ENCODE measurements around the gene ENC1. TPM values are rescaled to one million over a fixed set of nuclear protein-coding genes. Genes with fewer than 3 reads are reported as not detected.

Gene ENC1
- total RNA-seq, 6 donors from 2014 or later: 9.5 to 34.1 (median 18.0) TPM

DNA sequence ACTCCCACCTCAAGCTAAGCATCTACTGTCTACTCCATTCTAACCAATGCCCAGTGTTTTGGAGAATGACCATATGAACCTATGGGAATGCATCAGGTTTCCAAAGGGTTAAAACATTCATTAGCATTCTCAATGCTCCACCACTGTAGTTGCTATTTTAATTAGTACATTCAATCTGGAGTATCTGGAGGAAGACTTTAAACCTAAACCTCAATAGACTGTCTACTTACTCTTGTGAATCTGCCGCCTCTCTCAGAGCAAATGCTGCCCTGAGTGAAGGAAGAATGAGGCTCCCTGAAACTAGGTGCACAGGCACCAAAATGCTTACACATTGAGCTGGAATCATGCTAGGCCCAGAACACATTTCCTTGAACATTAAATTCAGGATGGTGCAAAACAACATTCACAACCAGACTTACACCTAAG is 2.0 kb downstream of the ENC1 start:
- H3K36me3 ChIP-seq: peaks cover 0 to 15% (median 11%) of the 10 kb centered on the region in 4 donors
- peak overlapping the region in 3 of 4 donors; percentile 86 to 90 (median 88) for H3K27ac ChIP-seq
- WGBS, 2 donors: 31 to 63% methylated on average over 1 of the region's 1 CpG
- TF ChIP-seq CTCF (IDR thresholded peaks at IDR 0.05): no peak
- no peak for TF ChIP-seq POLR2A (IDR thresholded peaks at IDR 0.05)
- TF ChIP-seq EP300 (IDR thresholded peaks at IDR 0.05): no peak
- no peak for TF ChIP-seq POLR2AphosphoS5 (IDR thresholded peaks at IDR 0.05)
- H3K27me3 ChIP-seq: no peaks in the 10 kb centered on the region
- peak overlapping the region in 3 of 4 donors; percentile 67 to 81 (median 68) for H3K4me3 ChIP-seq
- peaks cover 31 to 70% (median 53%) of the 10 kb centered on the region in 4 donors for H3K4me1 ChIP-seq
- ATAC-seq (ENCODE audit: low FRiP score in 2 of 2): no peak
- H3K9me3 ChIP-seq: no peaks in the 10 kb centered on the region
- no peak for DNase-seq

GRCh38 chr5:74636552-74636951 is 4.0 kb downstream of the ENC1 start:
- DNase-seq (no peak), ATAC-seq (ENCODE audit: low FRiP score in 2 of 2) (no peak)
- WGBS, 2 donors: 69 to 78% methylated on average over 4 of the region's 4 CpGs
- no peaks in the 10 kb centered on the region for H3K27me3 ChIP-seq
- H3K9me3 ChIP-seq: no peaks in the 10 kb centered on the region
- peaks cover 0 to 16% (median 11%) of the 10 kb centered on the region in 4 donors for H3K36me3 ChIP-seq
- TF ChIP-seq EP300 (IDR thresholded peaks at IDR 0.05) (no peak), CTCF (IDR thresholded peaks at IDR 0.05) (no peak), POLR2A (IDR thresholded peaks at IDR 0.05) (no peak), POLR2AphosphoS5 (IDR thresholded peaks at IDR 0.05) (no peak)
- H3K27ac ChIP-seq: no peak overlapping the region
- H3K4me3 ChIP-seq: no peak overlapping the region
- peaks cover 29 to 71% (median 51%) of the 10 kb centered on the region in 4 donors for H3K4me1 ChIP-seq

- no peak for TF ChIP-seq POLR2AphosphoS5 (IDR thresholded peaks at IDR 0.05)
- TF ChIP-seq EP300 (IDR thresholded peaks at IDR 0.05): no peak
- TF ChIP-seq CTCF (IDR thresholded peaks at IDR 0.05): no peak
- TF ChIP-seq POLR2A (IDR thresholded peaks at IDR 0.05): no peak
- Histone ChIP-seq H3K36me3 (peaks cover 0 to 16% (median 11%) of the 10 kb centered on the region in 4 donors), H3K27ac (no peak overlapping the region), H3K27me3 (no peaks in the 10 kb centered on the region), H3K4me3 (no peak overlapping the region), H3K4me1 (peaks cover 33 to 71% (median 53%) of the 10 kb centered on the region in 4 donors), H3K9me3 (no peaks in the 10 kb centered on the region)
- WGBS, 2 donors: 92 to 93% methylated on average over 10 to 12 of the region's 12 CpGs
- DNase-seq (no peak), ATAC-seq (ENCODE audit: low FRiP score in 2 of 2) (no peak)
Measured at GRCh38 chr5:74636149-74636548, 4.4 kb downstream of the ENC1 start.

DNA sequence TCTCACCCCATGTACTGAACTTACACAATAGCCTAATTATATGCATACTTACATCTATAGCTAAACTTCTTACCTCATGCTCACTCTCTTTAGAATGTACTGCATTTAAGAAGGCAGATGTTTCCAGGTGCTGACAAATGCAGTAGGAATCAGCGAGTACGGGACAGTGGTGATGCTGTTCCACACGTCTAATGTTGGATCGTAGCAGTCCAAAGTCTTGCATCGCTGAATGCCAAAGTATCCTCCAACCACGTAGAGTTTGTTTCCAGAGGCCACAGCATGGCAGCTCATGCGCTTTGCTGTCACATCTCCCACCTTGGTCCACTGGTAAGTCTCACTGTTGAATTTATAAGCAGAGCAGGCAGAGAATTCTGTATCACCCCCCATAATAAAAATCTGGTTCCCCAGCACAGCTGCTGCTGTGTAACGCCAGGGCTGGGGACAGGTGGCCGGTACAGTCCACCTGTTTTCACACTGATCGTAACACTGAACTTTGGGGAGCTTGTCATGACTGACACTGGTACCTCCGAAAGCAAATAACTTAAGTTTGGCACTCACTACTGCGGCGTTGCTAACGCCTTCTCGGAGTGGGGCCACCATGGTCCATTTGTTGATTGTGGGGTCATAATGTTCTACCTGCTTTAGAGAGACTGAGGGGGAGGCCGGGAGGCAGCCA is 5.8 kb downstream of the ENC1 start:
- ATAC-seq (ENCODE audit: low FRiP score in 2 of 2) (no peak), DNase-seq (no peak)
- Histone ChIP-seq H3K36me3 (peaks cover 0 to 16% (median 11%) of the 10 kb centered on the region in 4 donors), H3K27ac (no peak overlapping the region), H3K4me3 (no peak overlapping the region), H3K4me1 (peaks cover 38 to 72% (median 56%) of the 10 kb centered on the region in 4 donors), H3K27me3 (no peaks in the 10 kb centered on the region), H3K9me3 (no peaks in the 10 kb centered on the region)
- WGBS, 2 donors: 89 to 94% methylated on average over 12 to 16 of the region's 16 CpGs
- TF ChIP-seq EP300 (IDR thresholded peaks at IDR 0.05): no peak
- TF ChIP-seq POLR2A (IDR thresholded peaks at IDR 0.05): no peak
- TF ChIP-seq POLR2AphosphoS5 (IDR thresholded peaks at IDR 0.05): no peak
- TF ChIP-seq CTCF (IDR thresholded peaks at IDR 0.05): no peak

DNA sequence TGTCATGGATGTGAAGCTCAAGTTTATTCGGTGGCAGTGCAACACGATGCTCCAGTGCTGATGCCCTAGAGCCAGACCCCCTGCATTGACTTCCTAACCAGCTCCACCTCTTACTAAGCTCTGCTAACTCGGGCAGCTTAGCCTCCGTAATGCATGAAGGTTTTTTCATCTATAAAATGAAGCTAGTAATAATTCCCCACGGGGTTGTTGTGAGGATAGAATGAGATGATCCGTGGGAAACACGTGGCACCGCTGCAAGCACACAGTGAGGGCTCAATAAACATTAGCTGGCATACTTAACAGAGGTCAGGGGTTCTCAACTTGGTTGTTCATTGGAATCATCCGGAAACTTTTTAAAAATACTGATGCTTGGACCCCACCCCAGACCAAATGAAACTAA is 6.8 kb downstream of the ENC1 start:
- peaks cover 31 to 68% (median 48%) of the 10 kb centered on the region in 4 donors for H3K4me1 ChIP-seq
- WGBS, 2 donors: 71 to 79% methylated on average over 9 of the region's 9 CpGs
- ATAC-seq (ENCODE audit: low FRiP score in 2 of 2) (no peak), DNase-seq (no peak)
- peaks cover 0 to 21% (median 15%) of the 10 kb centered on the region in 4 donors for H3K36me3 ChIP-seq
- H3K9me3 ChIP-seq: no peaks in the 10 kb centered on the region
- H3K27ac ChIP-seq: no peak overlapping the region
- no peaks in the 10 kb centered on the region for H3K27me3 ChIP-seq
- no peak overlapping the region for H3K4me3 ChIP-seq
- TF ChIP-seq POLR2A (IDR thresholded peaks at IDR 0.05) (no peak), CTCF (IDR thresholded peaks at IDR 0.05) (no peak), EP300 (IDR thresholded peaks at IDR 0.05) (no peak), POLR2AphosphoS5 (IDR thresholded peaks at IDR 0.05) (no peak)
